Mesothelial cell of epicardium (in vitro differentiated cells): Measurements from ENCODE around the gene SNX9. TPM values are rescaled to one million over a fixed set of nuclear protein-coding genes. Genes with fewer than 3 reads are reported as not detected.
A peak's percentile ranks its signal among the peaks of the same experiment; 100 is the strongest.

ENCODE experiments used
- DNase-seq, 2 experiments: peaks; one replicate each; pipeline ENCODE4 v3.0.0; 2021; ENCODE audit warnings: low spot score in 2 of 2; ENCODE audit not compliant: unreplicated experiment in 2 of 2
- H3K27ac Mint-ChIP-seq: 2 replicates; pipeline ENCODE4 v1.8.0; 2021; ENCODE audit warnings: mixed read lengths
- H3K27me3 Mint-ChIP-seq: 2 replicates; pipeline ENCODE4 v1.8.0; 2021; ENCODE audit warnings: low read depth, mixed read lengths
- H3K36me3 Mint-ChIP-seq: 2 replicates; pipeline ENCODE4 v1.8.0; 2021; ENCODE audit warnings: mixed read lengths
- H3K4me1 Mint-ChIP-seq: 2 replicates; pipeline ENCODE4 v1.8.0; 2021; ENCODE audit warnings: mixed read lengths
- H3K4me3 Mint-ChIP-seq: 2 replicates; pipeline ENCODE4 v1.8.0; 2021; ENCODE audit warnings: mild to moderate bottlenecking, moderate library complexity, mixed read lengths
- H3K9me3 Mint-ChIP-seq: 2 replicates; pipeline ENCODE4 v1.8.0; 2021; ENCODE audit warnings: mixed read lengths
- total RNA-seq: library from RNA; stranded (reverse); gene quantifications from 3 replicates; pipeline ENCODE4 v1.2.1, GENCODE V29; 2021
- TF ChIP-seq, protein P1 (sequence below): fragments of 200-600 bp; sonication (generic); IDR thresholded peaks from one replicate; pipeline ENCODE4 v1.5.0; 2021; ENCODE audit warnings: antibody characterized with exemption; ENCODE audit not compliant: unreplicated experiment

The SNX9 gene
- total RNA-seq, 1 donor from 2014 or later = 23.1 TPM

DNA sequence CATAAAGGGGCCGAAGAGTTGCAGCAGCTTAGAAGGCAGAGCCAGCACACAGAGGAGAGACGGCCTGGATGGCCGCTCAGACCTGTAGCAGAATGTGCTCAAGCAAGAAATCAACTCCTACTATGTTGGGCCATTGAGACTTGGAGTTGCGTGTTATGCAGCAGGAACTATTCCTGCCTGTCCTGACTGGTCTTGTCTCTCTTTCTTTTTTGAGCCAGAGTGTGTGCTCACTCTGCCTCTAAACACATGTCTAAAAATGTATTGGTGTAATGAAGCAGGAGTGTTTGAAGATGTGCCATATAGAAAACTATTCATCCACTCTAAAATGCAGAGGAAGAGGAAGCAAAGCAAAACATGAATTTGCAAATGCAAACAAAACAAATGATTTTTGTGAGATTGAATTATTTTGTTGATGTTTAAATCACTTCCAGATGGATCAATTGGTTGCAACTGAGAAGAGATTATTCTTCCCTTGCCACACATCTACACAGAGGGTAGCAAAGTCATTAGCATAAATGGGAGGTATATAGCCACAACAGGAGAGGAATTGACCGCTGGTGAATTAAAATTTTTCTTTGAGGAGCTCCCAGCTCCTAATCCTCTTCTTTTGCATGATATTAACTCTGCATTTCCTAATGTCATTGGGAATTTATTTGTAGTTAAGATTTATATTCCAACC, 138.2 kb downstream of the SNX9 start:
- TF ChIP-seq, protein P1, sequence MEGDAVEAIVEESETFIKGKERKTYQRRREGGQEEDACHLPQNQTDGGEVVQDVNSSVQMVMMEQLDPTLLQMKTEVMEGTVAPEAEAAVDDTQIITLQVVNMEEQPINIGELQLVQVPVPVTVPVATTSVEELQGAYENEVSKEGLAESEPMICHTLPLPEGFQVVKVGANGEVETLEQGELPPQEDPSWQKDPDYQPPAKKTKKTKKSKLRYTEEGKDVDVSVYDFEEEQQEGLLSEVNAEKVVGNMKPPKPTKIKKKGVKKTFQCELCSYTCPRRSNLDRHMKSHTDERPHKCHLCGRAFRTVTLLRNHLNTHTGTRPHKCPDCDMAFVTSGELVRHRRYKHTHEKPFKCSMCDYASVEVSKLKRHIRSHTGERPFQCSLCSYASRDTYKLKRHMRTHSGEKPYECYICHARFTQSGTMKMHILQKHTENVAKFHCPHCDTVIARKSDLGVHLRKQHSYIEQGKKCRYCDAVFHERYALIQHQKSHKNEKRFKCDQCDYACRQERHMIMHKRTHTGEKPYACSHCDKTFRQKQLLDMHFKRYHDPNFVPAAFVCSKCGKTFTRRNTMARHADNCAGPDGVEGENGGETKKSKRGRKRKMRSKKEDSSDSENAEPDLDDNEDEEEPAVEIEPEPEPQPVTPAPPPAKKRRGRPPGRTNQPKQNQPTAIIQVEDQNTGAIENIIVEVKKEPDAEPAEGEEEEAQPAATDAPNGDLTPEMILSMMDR = no peak
- peaks cover 6% of the 10 kb centered on the region for H3K36me3 Mint-ChIP-seq
- H3K27ac Mint-ChIP-seq = no peak overlapping the region
- H3K9me3 Mint-ChIP-seq = peaks cover 27% of the 10 kb centered on the region
- no peaks in the 10 kb centered on the region for H3K4me1 Mint-ChIP-seq
- H3K4me3 Mint-ChIP-seq = no peak overlapping the region
- DNase-seq = no peak
- H3K27me3 Mint-ChIP-seq = no peaks in the 10 kb centered on the region

- H3K4me1 Mint-ChIP-seq = peaks cover 2% of the 10 kb centered on the region
- TF ChIP-seq, protein P1 = no peak
- H3K27me3 Mint-ChIP-seq = no peaks in the 10 kb centered on the region
- H3K36me3 Mint-ChIP-seq = peaks cover 6% of the 10 kb centered on the region
- H3K4me3 Mint-ChIP-seq = no peak overlapping the region
- no peak for DNase-seq
- H3K27ac Mint-ChIP-seq = no peak overlapping the region
- peaks cover 27% of the 10 kb centered on the region for H3K9me3 Mint-ChIP-seq
Measured at GRCh38 chr6:157961832-157962575, 139.0 kb downstream of the SNX9 start.

GRCh38 chr6:157962601-157963302, 139.7 kb downstream of the SNX9 start:
- no peak for DNase-seq
- TF ChIP-seq, protein P1 = no peak
- peaks cover 6% of the 10 kb centered on the region for H3K36me3 Mint-ChIP-seq
- H3K4me3 Mint-ChIP-seq = no peak overlapping the region
- peaks cover 25% of the 10 kb centered on the region for H3K9me3 Mint-ChIP-seq
- H3K27me3 Mint-ChIP-seq = no peaks in the 10 kb centered on the region
- peaks cover 4% of the 10 kb centered on the region for H3K4me1 Mint-ChIP-seq
- peak overlapping the region; percentile 22 for H3K27ac Mint-ChIP-seq

- peaks cover 3% of the 10 kb centered on the region for H3K36me3 Mint-ChIP-seq
- H3K27ac Mint-ChIP-seq = no peak overlapping the region
- peaks cover 15% of the 10 kb centered on the region for H3K9me3 Mint-ChIP-seq
- no peak overlapping the region for H3K4me3 Mint-ChIP-seq
- H3K4me1 Mint-ChIP-seq = peaks cover 6% of the 10 kb centered on the region
- no peak for DNase-seq
- TF ChIP-seq, protein P1 = no peak
- H3K27me3 Mint-ChIP-seq = no peaks in the 10 kb centered on the region
Measured at GRCh38 chr6:157964100-157964499, 141.1 kb downstream of the SNX9 start.

DNA sequence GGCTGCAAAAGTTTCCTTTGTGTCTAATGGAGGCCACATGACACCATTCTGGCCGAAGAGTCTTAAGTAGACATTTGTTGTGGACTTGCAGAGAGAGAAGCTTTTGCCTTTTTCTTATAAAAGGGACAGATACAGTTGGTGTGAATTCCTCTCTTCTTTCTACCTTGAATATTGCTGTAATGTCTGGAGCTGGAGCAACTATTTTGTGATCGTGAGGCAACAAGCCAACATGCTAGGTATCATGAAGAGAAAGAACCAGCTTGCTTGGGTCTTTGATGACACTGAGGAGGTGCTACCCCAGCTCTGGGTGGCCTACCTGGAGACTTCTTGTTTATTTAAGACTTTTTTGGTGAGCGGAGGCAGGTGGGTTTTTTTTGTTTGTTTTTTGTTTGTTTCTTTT, 142.3 kb downstream of the SNX9 start:
- TF ChIP-seq, protein P1 = no peak
- Mint-ChIP-seq H3K4me1 (peaks cover 7% of the 10 kb centered on the region), H3K36me3 (no peaks in the 10 kb centered on the region), H3K4me3 (no peak overlapping the region), H3K27ac (no peak overlapping the region), H3K27me3 (no peaks in the 10 kb centered on the region), H3K9me3 (peaks cover 3% of the 10 kb centered on the region)
- DNase-seq = no peak
